CD4-positive, alpha-beta T cell treated with Interleukin-12 subunit alpha and Interleukin-12 subunit beta, for 1 hour (primary cell): ENCODE results near the gene PHF5A.

Source experiments
- DNase-seq: peaks from one replicate; pipeline ENCODE4 v3.0.0-alpha.2; 2020

PHF5A gene

DNA sequence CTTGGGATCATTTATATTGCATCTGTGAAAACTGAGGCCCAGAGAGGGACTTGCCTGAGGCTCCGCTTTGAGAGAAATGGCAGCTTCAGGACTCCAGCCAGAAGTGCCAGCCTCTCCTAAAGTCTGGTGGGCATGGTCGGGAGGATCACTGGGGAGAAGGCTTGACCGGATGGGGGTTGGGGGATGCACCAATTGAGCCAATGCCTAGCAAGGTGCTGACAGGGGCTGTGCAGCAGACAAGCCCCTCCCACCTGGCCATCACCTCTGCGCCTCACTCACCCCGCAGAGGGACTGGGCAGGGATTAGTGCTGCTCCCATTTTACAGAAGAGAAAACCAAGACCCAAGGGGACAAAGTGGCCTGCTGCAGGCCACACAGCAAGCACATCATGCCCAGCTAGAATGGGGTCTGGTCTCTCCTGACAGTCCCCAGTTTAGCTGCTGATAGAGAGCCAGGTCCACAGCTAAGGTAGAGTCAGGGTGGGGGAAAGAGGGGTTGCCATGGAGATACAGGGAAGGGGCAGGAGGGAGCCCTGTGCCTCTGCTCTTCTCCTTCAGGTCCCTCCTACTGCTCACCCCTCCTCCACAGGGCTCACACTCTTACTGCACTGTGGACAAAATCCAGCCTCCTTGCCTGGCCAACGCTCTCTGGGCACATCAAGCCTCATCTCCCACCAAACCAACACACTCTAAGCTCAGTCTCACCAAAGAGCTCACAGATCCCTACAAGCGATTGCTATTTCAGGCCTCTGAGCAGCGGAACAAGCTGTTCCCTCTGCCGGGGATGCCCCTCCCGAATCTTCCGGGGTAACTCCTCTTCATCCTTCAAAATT is 57.3 kb downstream of the PHF5A start:
- no peak for DNase-seq

DNA sequence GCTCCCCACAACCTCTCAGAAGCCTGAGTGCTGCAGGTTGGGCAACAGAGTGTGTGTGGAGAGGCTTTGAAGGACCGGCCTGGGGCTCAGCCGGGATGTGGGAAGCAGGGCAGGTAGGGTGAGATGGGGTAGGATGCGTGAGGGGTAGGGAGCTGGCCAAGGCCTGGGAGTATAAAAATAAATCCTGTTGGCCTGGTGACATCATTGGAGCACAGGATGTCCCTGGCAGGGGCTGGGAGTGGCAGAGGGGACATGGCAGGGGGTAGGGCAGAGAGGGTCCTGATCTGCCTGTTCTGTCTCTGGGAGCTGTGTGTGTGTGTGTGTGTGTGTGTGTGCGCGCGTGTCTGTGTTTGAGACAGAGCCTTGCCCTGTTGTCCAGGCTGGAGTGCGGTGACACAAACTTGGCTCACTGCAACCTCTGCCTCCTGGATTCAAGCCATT is 58.2 kb downstream of the PHF5A start:
- no peak for DNase-seq
